Measurements from ENCODE around the gene GDF3.

DNA sequence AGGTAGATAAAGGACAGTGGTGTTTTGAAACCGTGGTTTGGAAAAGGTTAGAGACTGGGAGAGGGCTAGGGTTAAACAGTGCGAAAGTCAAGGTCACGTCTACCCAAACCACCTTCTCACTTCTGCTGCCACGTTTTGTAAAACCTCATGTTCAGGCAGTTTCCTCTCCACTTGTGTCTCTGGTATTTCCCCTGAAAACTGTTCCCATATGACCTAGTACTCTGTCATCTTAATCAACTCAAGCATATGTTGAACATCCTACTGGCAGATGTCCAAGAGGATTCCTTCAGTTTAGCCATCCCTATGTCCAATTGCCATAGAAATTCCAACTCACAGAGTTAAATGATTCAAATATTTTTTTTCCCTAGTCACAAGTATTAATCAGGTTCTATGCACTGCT is 34.2 kb upstream of the GDF3 start:
- TF ChIP-seq, protein P1, sequence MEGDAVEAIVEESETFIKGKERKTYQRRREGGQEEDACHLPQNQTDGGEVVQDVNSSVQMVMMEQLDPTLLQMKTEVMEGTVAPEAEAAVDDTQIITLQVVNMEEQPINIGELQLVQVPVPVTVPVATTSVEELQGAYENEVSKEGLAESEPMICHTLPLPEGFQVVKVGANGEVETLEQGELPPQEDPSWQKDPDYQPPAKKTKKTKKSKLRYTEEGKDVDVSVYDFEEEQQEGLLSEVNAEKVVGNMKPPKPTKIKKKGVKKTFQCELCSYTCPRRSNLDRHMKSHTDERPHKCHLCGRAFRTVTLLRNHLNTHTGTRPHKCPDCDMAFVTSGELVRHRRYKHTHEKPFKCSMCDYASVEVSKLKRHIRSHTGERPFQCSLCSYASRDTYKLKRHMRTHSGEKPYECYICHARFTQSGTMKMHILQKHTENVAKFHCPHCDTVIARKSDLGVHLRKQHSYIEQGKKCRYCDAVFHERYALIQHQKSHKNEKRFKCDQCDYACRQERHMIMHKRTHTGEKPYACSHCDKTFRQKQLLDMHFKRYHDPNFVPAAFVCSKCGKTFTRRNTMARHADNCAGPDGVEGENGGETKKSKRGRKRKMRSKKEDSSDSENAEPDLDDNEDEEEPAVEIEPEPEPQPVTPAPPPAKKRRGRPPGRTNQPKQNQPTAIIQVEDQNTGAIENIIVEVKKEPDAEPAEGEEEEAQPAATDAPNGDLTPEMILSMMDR (IDR thresholded peaks at IDR 0.05): no peak
- TF ChIP-seq CHD4 (IDR thresholded peaks at IDR 0.05; ENCODE audit: borderline replicate concordance): no peak
- no peak for TF ChIP-seq SMC3 (IDR thresholded peaks at IDR 0.05)
- no peak for TF ChIP-seq RFX5 (IDR thresholded peaks at IDR 0.05)
- TF ChIP-seq HOXB5 (CRISPR knock-in tag; IDR thresholded peaks at IDR 0.05): no peak
- TF ChIP-seq, protein P2, sequence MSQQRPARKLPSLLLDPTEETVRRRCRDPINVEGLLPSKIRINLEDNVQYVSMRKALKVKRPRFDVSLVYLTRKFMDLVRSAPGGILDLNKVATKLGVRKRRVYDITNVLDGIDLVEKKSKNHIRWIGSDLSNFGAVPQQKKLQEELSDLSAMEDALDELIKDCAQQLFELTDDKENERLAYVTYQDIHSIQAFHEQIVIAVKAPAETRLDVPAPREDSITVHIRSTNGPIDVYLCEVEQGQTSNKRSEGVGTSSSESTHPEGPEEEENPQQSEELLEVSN (IDR thresholded peaks at IDR 0.05; ENCODE audit: borderline replicate concordance, low read depth): no peak
- TF ChIP-seq FOSL2 (IDR thresholded peaks at IDR 0.05): no peak
- TF ChIP-seq FOSL2 (CRISPR knock-in tag; IDR thresholded peaks at IDR 0.05): no peak
- no peak for TF ChIP-seq RCOR1 (IDR thresholded peaks at IDR 0.05; ENCODE audit: low read depth, low read length)
- no peak for TF ChIP-seq EP300 (IDR thresholded peaks at IDR 0.05)
- no peak for TF ChIP-seq POLR2A (IDR thresholded peaks at IDR 0.05; ENCODE audit: low read length)
- TF ChIP-seq SREBF2 (IDR thresholded peaks at IDR 0.05): no peak
- TF ChIP-seq MAFK (IDR thresholded peaks at IDR 0.05; ENCODE audit: partially characterized antibody): no peak
- TF ChIP-seq TP53 (CRISPR knock-in tag; IDR thresholded peaks at IDR 0.05): no peak
- TF ChIP-seq, protein P3, sequence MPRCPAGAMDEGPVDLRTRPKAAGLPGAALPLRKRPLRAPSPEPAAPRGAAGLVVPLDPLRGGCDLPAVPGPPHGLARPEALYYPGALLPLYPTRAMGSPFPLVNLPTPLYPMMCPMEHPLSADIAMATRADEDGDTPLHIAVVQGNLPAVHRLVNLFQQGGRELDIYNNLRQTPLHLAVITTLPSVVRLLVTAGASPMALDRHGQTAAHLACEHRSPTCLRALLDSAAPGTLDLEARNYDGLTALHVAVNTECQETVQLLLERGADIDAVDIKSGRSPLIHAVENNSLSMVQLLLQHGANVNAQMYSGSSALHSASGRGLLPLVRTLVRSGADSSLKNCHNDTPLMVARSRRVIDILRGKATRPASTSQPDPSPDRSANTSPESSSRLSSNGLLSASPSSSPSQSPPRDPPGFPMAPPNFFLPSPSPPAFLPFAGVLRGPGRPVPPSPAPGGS (IDR thresholded peaks at IDR 0.05): no peak
